Mesenchymal stem cell (in vitro differentiated cells and primary cell): Measurements from ENCODE around the gene MTO1.
"Not testable (repeated sequence)": the region's sequence is repeated elsewhere in the genome, so short reads cannot be mapped to it uniquely, and the experiment has no call there.

Source experiments
- DNase-seq: peaks from one replicate; pipeline ENCODE4 v3.0.0-alpha.2; 2013
- H2AFZ ChIP-seq: one replicate; pipeline ENCODE4 v1.6.1; 2013; ENCODE audit warnings: low read depth, mild to moderate bottlenecking, control low read depth, inconsistent platforms, low read length, moderate library complexity
- H2AK5ac ChIP-seq: 2 replicates; pipeline ENCODE4 v1.6.1; 2013; ENCODE audit warnings: low read length, moderate library complexity, mild to moderate bottlenecking, inconsistent platforms; ENCODE audit not compliant: severe bottlenecking
- H2BK120ac ChIP-seq: one replicate; pipeline ENCODE4 v1.6.1; 2013; ENCODE audit warnings: low read depth, mild to moderate bottlenecking, inconsistent platforms, low read length, moderate library complexity
- H2BK12ac ChIP-seq, 2 experiments: one replicate each; pipeline ENCODE4 v1.6.1; 2013; ENCODE audit warnings: inconsistent platforms in 2 of 2, low read length in 2 of 2, mild to moderate bottlenecking in 2 of 2, moderate library complexity in 2 of 2, control low read depth in 1 of 2
- H2BK15ac ChIP-seq: one replicate; pipeline ENCODE4 v1.6.1; 2013; ENCODE audit warnings: mild to moderate bottlenecking, low read depth, inconsistent platforms; ENCODE audit not compliant: poor library complexity, severe bottlenecking
- H2BK5ac ChIP-seq: 2 replicates; pipeline ENCODE4 v1.6.1; 2013; ENCODE audit warnings: low read depth, mild to moderate bottlenecking, low read length, control low read depth, inconsistent platforms; ENCODE audit not compliant: poor library complexity, severe bottlenecking
- H3K14ac ChIP-seq, 2 experiments: one replicate each; pipeline ENCODE4 v1.6.1; 2013; ENCODE audit warnings: inconsistent platforms in 2 of 2, low read length in 2 of 2, control low read depth in 1 of 2, mild to moderate bottlenecking in 1 of 2, moderate library complexity in 1 of 2
- H3K18ac ChIP-seq, 2 experiments: one replicate each; pipeline ENCODE4 v1.6.1; 2013; ENCODE audit warnings: inconsistent platforms in 2 of 2, low read length in 2 of 2, control low read depth in 1 of 2, low read depth in 1 of 2, mild to moderate bottlenecking in 1 of 2
- H3K23ac ChIP-seq, 2 experiments: one replicate each; pipeline ENCODE4 v1.6.1; 2013; ENCODE audit warnings: inconsistent platforms in 2 of 2, low read length in 2 of 2, mild to moderate bottlenecking in 2 of 2, moderate library complexity in 2 of 2, control low read depth in 1 of 2
- H3K27ac ChIP-seq: 2 replicates; pipeline ENCODE4 v1.5.1; 2013; ENCODE audit warnings: mild to moderate bottlenecking, moderate library complexity, low read length, control low read depth, inconsistent platforms; ENCODE audit not compliant: poor library complexity, severe bottlenecking
- H3K27me3 ChIP-seq, 2 experiments: 2 replicates each; pipeline versions ENCODE4 v1.6.1 to v1.7.0; 2013; ENCODE audit warnings: low read length in 2 of 2, mild to moderate bottlenecking in 2 of 2, moderate library complexity in 2 of 2, control low read depth in 1 of 2, inconsistent platforms in 1 of 2; ENCODE audit not compliant: control insufficient read depth in 1 of 2, insufficient read depth in 1 of 2
- H3K36me3 ChIP-seq, 2 experiments: 2 replicates each; pipeline versions ENCODE4 v1.6.1 to v1.7.0; 2013; ENCODE audit warnings: low read length in 2 of 2, control low read depth in 1 of 2, inconsistent platforms in 1 of 2, low read depth in 1 of 2, mild to moderate bottlenecking in 1 of 2; ENCODE audit not compliant: insufficient read depth in 2 of 2, control insufficient read depth in 1 of 2
- H3K4ac ChIP-seq, 2 experiments: one replicate each; pipeline ENCODE4 v1.6.1; 2013; ENCODE audit warnings: inconsistent platforms in 2 of 2, low read length in 2 of 2, mild to moderate bottlenecking in 2 of 2, moderate library complexity in 2 of 2, control low read depth in 1 of 2, low read depth in 1 of 2
- H3K4me1 ChIP-seq: 2 replicates; pipeline ENCODE4 v1.6.1; 2013; ENCODE audit warnings: low read depth, low read length, control low read depth; ENCODE audit not compliant: control insufficient read depth, insufficient read depth
- H3K4me2 ChIP-seq: 2 replicates; pipeline ENCODE4 v1.6.1; 2013; ENCODE audit warnings: low read length, mild to moderate bottlenecking, inconsistent platforms; ENCODE audit not compliant: poor library complexity, severe bottlenecking
- H3K4me3 ChIP-seq, 2 experiments: 2 replicates each; pipeline versions ENCODE4 v1.5.1 to v1.7.0; 2013; ENCODE audit warnings: low read length in 2 of 2, mild to moderate bottlenecking in 2 of 2, control low read depth in 1 of 2, low read depth in 1 of 2; ENCODE audit not compliant: insufficient read depth in 1 of 2
- H3K79me1 ChIP-seq: replicated peaks from 2 replicates; pipeline ENCODE4 v1.6.1; 2013; ENCODE audit warnings: mild to moderate bottlenecking, control low read depth, low read length, inconsistent platforms; ENCODE audit not compliant: poor library complexity, severe bottlenecking
- H3K9ac ChIP-seq: 2 replicates; pipeline ENCODE4 v1.7.0; 2013; ENCODE audit warnings: mild to moderate bottlenecking, low read length, moderate library complexity
- H3K9me3 ChIP-seq: 2 replicates; pipeline ENCODE4 v1.7.0; 2013; ENCODE audit warnings: mild to moderate bottlenecking, low read length; ENCODE audit not compliant: control insufficient read depth
- H4K8ac ChIP-seq: one replicate; pipeline ENCODE4 v1.6.1; 2013; ENCODE audit warnings: inconsistent platforms, mild to moderate bottlenecking, low read length, moderate library complexity
- H4K91ac ChIP-seq: one replicate; pipeline ENCODE4 v1.6.1; 2013; ENCODE audit warnings: mild to moderate bottlenecking, low read length, inconsistent platforms
- WGBS: methylation state at CpG from one replicate; pipeline ENCODE4 v1.1.7; 2013; ENCODE audit warnings: mixed read lengths; 5-methylcytosine and 5-hydroxymethylcytosine counted together

MTO1 gene

DNA sequence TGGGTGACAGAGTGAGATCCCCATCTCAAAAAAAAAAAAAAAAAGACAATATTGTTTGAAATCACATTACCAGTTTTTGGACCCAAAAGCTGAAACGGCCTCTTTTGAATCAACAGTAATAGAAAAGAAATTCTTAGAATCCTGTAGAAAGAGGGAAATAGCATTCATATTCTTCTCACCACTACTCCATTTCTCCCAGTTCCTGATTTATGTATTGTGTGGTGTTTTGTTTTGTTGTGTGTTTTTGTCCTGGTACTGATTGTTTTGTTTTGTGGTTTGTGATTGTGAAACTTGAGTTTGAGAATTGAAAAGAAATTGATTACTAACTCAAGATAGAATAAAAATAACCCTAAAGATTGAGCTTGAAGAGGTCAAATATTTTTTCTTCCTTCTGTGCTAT, 85.5 kb downstream of the MTO1 start:
- Histone ChIP-seq H3K36me3 (no peaks in the 10 kb centered on the region), H2BK15ac (no peak overlapping the region), H3K79me1 (no peaks in the 10 kb centered on the region), H3K9ac (no peak overlapping the region), H3K4ac (no peak overlapping the region), H3K4me1 (no peaks in the 10 kb centered on the region), H2BK5ac (no peak overlapping the region), H3K14ac (no peak overlapping the region), H3K18ac (no peak overlapping the region), H2AFZ (no peak overlapping the region), H3K27ac (no peak overlapping the region), H3K4me2 (no peak overlapping the region), H2BK12ac (no peak overlapping the region), H3K27me3 (no peaks in the 10 kb centered on the region), H2AK5ac (no peak overlapping the region), H2BK120ac (no peak overlapping the region), H4K8ac (no peak overlapping the region), H3K9me3 (no peaks in the 10 kb centered on the region), H4K91ac (no peak overlapping the region), H3K4me3 (no peak overlapping the region), H3K23ac (no peak overlapping the region)
- WGBS, result no CpG with 5 or more reads among the region's 1 CpG
- DNase-seq, result no peak

DNA sequence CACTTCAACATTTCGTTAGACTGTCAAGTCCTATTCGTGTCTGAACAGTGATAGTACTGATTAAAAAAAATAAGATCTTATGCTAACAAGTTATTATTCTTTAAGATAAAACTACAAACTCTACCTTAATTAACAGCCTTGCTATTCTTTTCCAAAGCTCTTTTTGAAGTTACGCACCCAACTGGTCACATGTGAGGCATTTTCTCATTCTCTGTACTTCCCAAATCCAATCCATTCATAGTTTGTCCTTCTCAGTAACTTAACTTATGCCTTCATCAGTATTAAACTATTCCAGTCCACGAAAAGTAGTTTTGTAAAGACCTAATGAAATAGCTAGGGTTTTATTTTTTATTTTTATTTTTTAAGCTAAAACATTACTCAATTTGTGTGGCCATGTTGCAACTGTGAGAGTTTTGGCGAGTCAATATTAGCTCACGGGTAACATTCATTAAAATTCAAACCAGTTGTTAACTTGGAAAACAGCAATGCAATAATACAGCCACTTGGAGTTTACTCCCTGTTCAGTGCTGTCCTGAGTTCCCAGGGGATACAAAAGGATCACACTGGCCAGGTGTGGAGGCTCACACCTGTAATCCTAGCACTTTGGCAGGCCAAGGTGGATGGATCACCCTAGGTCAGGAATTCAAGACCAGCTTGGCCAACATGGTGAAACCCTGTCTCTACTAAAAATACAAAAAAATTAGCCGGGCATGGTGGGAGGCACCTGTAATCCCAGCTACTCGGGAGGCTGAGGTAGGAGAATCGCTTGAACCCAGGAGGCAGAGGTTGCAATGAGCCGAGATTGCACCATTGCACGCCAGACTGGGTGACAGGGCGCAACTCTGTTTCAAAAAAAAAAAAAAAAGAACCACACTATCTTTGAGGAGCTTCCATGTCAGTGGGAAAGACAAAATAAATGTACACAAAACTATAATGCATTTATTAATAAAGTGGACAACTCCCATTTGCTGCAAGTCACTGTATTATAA, 87.2 kb downstream of the MTO1 start:
- no peak overlapping the region for H3K14ac ChIP-seq
- no peak overlapping the region for H3K18ac ChIP-seq
- no peak for DNase-seq
- no peak overlapping the region for H2BK5ac ChIP-seq
- H3K4me2 ChIP-seq, result no peak overlapping the region
- H3K27ac ChIP-seq, result no peak overlapping the region
- H3K36me3 ChIP-seq, result no peaks in the 10 kb centered on the region
- no peaks in the 10 kb centered on the region for H3K9me3 ChIP-seq
- no peak overlapping the region for H3K4me3 ChIP-seq
- H4K8ac ChIP-seq, result no peak overlapping the region
- WGBS, result 97% methylated on average over 6 of the region's 12 CpGs
- H2BK120ac ChIP-seq, result no peak overlapping the region
- no peak overlapping the region for H2AK5ac ChIP-seq
- no peak overlapping the region for H3K23ac ChIP-seq
- H3K4ac ChIP-seq, result no peak overlapping the region
- H3K4me1 ChIP-seq, result no peaks in the 10 kb centered on the region
- no peak overlapping the region for H2BK12ac ChIP-seq
- H4K91ac ChIP-seq, result no peak overlapping the region
- no peaks in the 10 kb centered on the region for H3K27me3 ChIP-seq
- H2BK15ac ChIP-seq, result no peak overlapping the region
- H2AFZ ChIP-seq, result no peak overlapping the region
- H3K79me1 ChIP-seq, result no peaks in the 10 kb centered on the region
- no peak overlapping the region for H3K9ac ChIP-seq

DNA sequence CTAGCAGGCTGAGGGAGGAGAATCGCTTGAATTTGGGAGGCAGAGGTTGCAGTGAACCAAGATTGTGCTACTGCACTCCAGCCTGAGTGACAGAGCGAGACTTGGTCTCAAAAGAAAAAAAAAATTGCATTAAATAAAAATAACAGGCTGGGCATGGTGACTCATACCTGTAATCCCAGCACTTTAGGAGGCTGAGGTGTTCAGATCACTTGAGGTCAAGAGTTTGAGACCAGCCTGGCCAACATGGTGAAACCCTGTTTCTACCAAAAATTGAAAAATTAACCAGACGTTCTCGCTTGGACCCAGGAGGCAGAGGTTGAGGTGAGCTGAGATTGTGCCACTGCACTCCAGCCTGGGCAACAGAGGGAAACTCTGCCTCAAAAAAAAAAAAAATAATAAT, 89.6 kb downstream of the MTO1 start:
- H3K4ac ChIP-seq, H2BK12ac ChIP-seq, H2AFZ ChIP-seq, H3K9ac ChIP-seq, H3K18ac ChIP-seq, DNase-seq, H4K8ac ChIP-seq, H3K79me1 ChIP-seq, H3K14ac ChIP-seq, H2BK120ac ChIP-seq, H3K36me3 ChIP-seq, H3K4me2 ChIP-seq, H3K4me1 ChIP-seq, H2BK5ac ChIP-seq, H3K27me3 ChIP-seq, H2AK5ac ChIP-seq, H3K9me3 ChIP-seq, H3K4me3 ChIP-seq, H3K23ac ChIP-seq, H2BK15ac ChIP-seq, H3K27ac ChIP-seq, H4K91ac ChIP-seq: not testable (repeated sequence)
- 100% methylated on average over 3 of the region's 4 CpGs for WGBS

DNA sequence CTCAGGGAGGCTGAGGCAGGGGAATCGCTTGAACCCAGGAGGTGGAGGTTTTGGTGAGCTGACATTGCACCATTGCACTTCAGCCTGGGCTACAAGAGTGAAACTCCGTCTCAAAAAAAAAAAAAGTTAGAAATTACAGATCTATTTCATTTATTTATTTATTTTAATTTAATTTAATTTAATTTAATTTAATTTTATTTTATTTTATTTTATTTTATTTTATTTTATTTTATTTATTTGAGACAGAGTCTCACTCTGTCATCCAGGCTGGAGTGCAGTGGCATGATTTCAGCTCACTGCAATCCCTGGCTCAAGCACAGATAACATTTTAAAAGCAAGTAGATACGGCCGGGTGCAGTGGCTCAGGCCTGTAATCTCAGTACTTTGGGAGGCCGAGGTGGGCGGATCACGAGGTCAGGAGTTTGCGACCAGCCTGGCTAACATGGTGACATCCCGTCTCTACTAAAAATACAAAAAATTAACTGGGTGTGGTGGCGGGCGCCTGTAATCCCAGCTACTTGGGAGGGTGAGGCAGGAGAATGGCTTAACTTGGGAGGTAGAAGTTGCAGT, 93.9 kb downstream of the MTO1 start:
- not testable (repeated sequence) for H3K4me3 ChIP-seq, H2BK15ac ChIP-seq, H3K18ac ChIP-seq, H3K27ac ChIP-seq, H2AK5ac ChIP-seq, H2BK120ac ChIP-seq, H3K14ac ChIP-seq, H3K4ac ChIP-seq, H4K91ac ChIP-seq, H3K9ac ChIP-seq, H3K27me3 ChIP-seq, H3K79me1 ChIP-seq, H3K23ac ChIP-seq, H3K4me1 ChIP-seq, DNase-seq, H2BK12ac ChIP-seq, H3K36me3 ChIP-seq, H2AFZ ChIP-seq, H3K4me2 ChIP-seq, H4K8ac ChIP-seq, H3K9me3 ChIP-seq, H2BK5ac ChIP-seq
- WGBS, result 94% methylated on average over 7 of the region's 11 CpGs
